Nasal cavity respiratory epithelium epithelial cell of viscerocranial mucosa (primary cell): ENCODE data around the gene SPATA46. TPM values are rescaled to one million over a fixed set of nuclear protein-coding genes. Genes with fewer than 3 reads are reported as not detected.

Experiments
- total RNA-seq: library from RNA; depleted of rRNA; stranded (reverse); fragments of >200 nt; gene quantifications from 2 replicates; pipeline ENCODE4 v1.2.3, GENCODE V29; 2014

The SPATA46 gene, protein sequence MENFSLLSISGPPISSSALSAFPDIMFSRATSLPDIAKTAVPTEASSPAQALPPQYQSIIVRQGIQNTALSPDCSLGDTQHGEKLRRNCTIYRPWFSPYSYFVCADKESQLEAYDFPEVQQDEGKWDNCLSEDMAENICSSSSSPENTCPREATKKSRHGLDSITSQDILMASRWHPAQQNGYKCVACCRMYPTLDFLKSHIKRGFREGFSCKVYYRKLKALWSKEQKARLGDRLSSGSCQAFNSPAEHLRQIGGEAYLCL
- not detected in 2 replicates for total RNA-seq

DNA sequence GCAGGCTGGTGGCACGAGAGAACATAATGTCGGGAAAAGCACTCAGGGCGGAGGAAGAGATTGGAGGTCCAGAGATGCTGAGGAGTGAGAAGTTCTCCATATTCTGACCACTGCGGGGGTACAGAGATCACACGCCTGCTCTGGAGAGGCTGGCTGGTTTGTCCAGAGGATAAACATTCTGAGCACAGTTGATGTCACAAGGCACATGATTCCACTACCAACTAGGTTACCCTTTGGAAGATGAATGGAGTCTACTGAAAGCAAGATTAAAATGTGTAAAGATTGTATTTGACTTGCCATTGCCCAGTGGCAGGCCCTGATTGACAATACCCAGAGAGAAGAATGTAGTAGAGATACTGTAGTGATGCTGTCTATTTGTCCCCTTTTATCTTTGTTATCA lies at the start of gene SPATA46:
Gene SPATA46, minus strand, starts transcription at position 164 of the 400 bp plus-strand sequence. Its CDS starts 64 bp downstream, at position 100.

DNA sequence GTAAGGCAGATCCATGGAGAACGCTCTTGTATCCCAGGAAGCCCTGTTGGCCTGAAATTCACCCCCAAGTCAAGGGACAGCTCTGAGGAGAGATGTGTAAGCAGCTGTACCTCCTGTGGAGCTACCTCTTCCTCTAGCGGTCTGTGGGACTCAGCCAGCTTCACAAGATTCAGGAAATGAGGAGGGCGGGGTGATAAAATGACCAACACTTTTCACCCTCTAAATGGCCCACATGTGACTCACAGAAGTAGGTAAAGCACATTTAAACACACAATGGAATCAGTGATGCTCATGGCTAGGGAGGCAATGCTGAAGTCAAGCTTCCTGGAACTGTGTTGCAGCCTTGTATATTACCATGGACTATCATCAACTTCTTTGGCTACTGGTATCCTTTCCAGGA lies 35.3 kb upstream of the SPATA46 start, which contains the start of gene SH2D1B:
Gene SH2D1B, minus strand, starts transcription at position 135 of the 400 bp plus-strand sequence. Its CDS starts 120 bp downstream, at position 15.

DNA sequence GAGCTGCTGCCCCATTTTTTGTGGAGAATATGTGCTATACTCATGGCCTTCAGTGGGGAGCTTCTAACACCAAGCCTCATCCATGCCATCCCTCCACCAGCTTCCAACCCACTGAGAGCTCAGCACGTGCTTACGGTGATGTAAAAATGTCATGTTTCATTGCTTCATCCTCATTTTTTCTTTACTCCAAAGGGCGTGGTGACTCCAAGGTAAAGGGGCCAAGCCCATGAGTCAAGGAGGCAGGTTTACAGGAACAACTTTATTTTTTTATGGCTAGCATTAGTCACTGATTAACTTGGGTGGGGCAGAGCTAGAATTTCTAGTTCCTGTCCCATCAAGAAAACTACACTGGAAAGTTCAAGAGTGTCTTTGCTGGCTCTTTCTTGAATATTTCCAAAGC lies 4.7 kb upstream of the SPATA46 start, which contains the start of gene C1orf226:
Gene C1orf226, plus strand, starts transcription at position 346 of the 400 bp plus-strand sequence. CDS start 174 bp downstream, outside the sequence.

Other genes with a start within 250 kb of the SPATA46 start
- under 0.01 and 1.6 TPM in 2 replicates for gene C1orf226, start 4.9 kb upstream of the SPATA46 start, total RNA-seq
- 0.07 TPM in 1 of 2 replicates, not detected in the other for gene SH2D1B, start 35.3 kb upstream of the SPATA46 start, total RNA-seq
- 75.2 and 85.1 TPM in 2 replicates for gene UHMK1, start 121.0 kb upstream of the SPATA46 start, total RNA-seq
- gene UAP1, start 184.9 kb upstream of the SPATA46 start, total RNA-seq = 122 and 179 TPM in 2 replicates